ENCODE results near the gene B4GALT5. TPM values are rescaled to one million over a fixed set of nuclear protein-coding genes. Genes with fewer than 3 reads are reported as not detected.
A peak's percentile ranks its signal among the peaks of the same experiment; 100 is the strongest.

The B4GALT5 gene
- total and polyA plus RNA-seq, 4 experiments from 2014 or later: 0.43 to 6.2 (median 4.0) TPM

GRCh38 chr20:49687595-49688567 lies 25.8 kb downstream of the B4GALT5 start:
- no peaks in the 10 kb centered on the region for H3K9me3 Mint-ChIP-seq

GRCh38 chr20:49685809-49686208 lies 27.9 kb downstream of the B4GALT5 start:
- peaks cover 7 to 34% (median 28%) of the 10 kb centered on the region in 4 donors for H3K4me1 Mint-ChIP-seq
- no peak overlapping the region for H3K27ac ChIP-seq (ENCODE audit: low read depth, low read length)
- ChIA-PET CTCF (ENCODE audit: partially characterized antibody) (interaction anchor here (0.6 to 1.1 kb wide), 4 partner anchors 10 to 903 kb away, joined by 3 to 6 read pairs (median 4); no protein-coding TSS in a partner anchor), POLR2A (ENCODE audit: partially characterized antibody) (interaction anchor here (0.7 kb wide), 1 partner anchor 139 kb away, joined by 4 read pairs; no protein-coding TSS in a partner anchor)
- no peak for DNase-seq
- H3K9me3 ChIP-seq (ENCODE audit: control insufficient read depth in 1 of 2, low read length in 2 of 2): no peaks in the 10 kb centered on the region
- peaks cover 3 to 7% of the 10 kb centered on the region in 2 donors for H3K36me3 Mint-ChIP-seq
- no peaks in the 10 kb centered on the region for H3K27me3 Mint-ChIP-seq
- H3K4me3 ChIP-seq (ENCODE audit: low read length in 2 of 2): no peak overlapping the region
- peaks cover 25% of the 10 kb centered on the region for H3K4me1 ChIP-seq (ENCODE audit: insufficient read depth, low read length)
- no peak overlapping the region for H3K4me3 Mint-ChIP-seq
- no peaks in the 10 kb centered on the region for H3K36me3 ChIP-seq (ENCODE audit: insufficient read depth, low read length)
- intact Hi-C loops (cut with micrococcal nuclease): no loop called here
- no peaks in the 10 kb centered on the region for H3K9me3 Mint-ChIP-seq
- H3K27me3 ChIP-seq (ENCODE audit: insufficient read depth, low read length): no peaks in the 10 kb centered on the region
- H3K27ac Mint-ChIP-seq: no peak overlapping the region

More at GRCh38 chr20:49687595-49688567, 25.8 kb downstream of the B4GALT5 start:
- Mint-ChIP-seq H3K27ac (peak overlapping the region in 2 of 7 donors; percentile 24 to 42), H3K27me3 (no peaks in the 10 kb centered on the region), H3K4me3 (no peak overlapping the region), H3K4me1 (peaks cover 10 to 23% (median 19%) of the 10 kb centered on the region in 4 donors), H3K36me3 (peaks cover 0 to 1% of the 10 kb centered on the region in 2 donors)
- H3K9me3 ChIP-seq (ENCODE audit: control insufficient read depth in 1 of 2, low read length in 2 of 2): no peaks in the 10 kb centered on the region
- H3K27me3 ChIP-seq (ENCODE audit: insufficient read depth, low read length): no peaks in the 10 kb centered on the region
- no peak for DNase-seq
- no peaks in the 10 kb centered on the region for H3K36me3 ChIP-seq (ENCODE audit: insufficient read depth, low read length)
- intact Hi-C loops (cut with micrococcal nuclease): no loop called here
- ChIA-PET POLR2A (ENCODE audit: partially characterized antibody) (no interaction called here), CTCF (ENCODE audit: partially characterized antibody) (no interaction called here)
- no peak overlapping the region for H3K4me3 ChIP-seq (ENCODE audit: low read length in 2 of 2)
- peaks cover 25% of the 10 kb centered on the region for H3K4me1 ChIP-seq (ENCODE audit: insufficient read depth, low read length)
- no peak overlapping the region for H3K27ac ChIP-seq (ENCODE audit: low read depth, low read length)

- intact Hi-C loops (cut with micrococcal nuclease): no loop called here
- Histone ChIP-seq H3K9me3 (ENCODE audit: control insufficient read depth in 1 of 2, low read length in 2 of 2) (no peaks in the 10 kb centered on the region), H3K27me3 (ENCODE audit: insufficient read depth, low read length) (no peaks in the 10 kb centered on the region), H3K4me1 (ENCODE audit: insufficient read depth, low read length) (peaks cover 28% of the 10 kb centered on the region), H3K4me3 (ENCODE audit: low read length in 2 of 2) (no peak overlapping the region), H3K36me3 (ENCODE audit: insufficient read depth, low read length) (no peaks in the 10 kb centered on the region), H3K27ac (ENCODE audit: low read depth, low read length) (no peak overlapping the region)
- no peak for DNase-seq
- ChIA-PET CTCF (ENCODE audit: partially characterized antibody) (interaction anchor here (0.6 to 1.0 kb wide), 2 partner anchors 25 to 904 kb away, joined by 3 to 6 read pairs; no protein-coding TSS in a partner anchor), POLR2A (ENCODE audit: partially characterized antibody) (interaction anchor here (1.2 kb wide), 1 partner anchor 10 kb away, joined by 3 read pairs; no protein-coding TSS in a partner anchor)
- Mint-ChIP-seq H3K4me3 (peak overlapping the region in 1 of 8 donors; percentile 25), H3K9me3 (no peaks in the 10 kb centered on the region), H3K36me3 (peaks cover 3 to 7% of the 10 kb centered on the region in 2 donors), H3K27ac (peak overlapping the region in 3 of 7 donors; percentile 13 to 53 (median 24)), H3K27me3 (no peaks in the 10 kb centered on the region), H3K4me1 (peaks cover 8 to 38% (median 28%) of the 10 kb centered on the region in 4 donors)
Observed at GRCh38 chr20:49685161-49685601, 28.5 kb downstream of the B4GALT5 start.

GRCh38 chr20:49684335-49684997 lies 29.2 kb downstream of the B4GALT5 start:
- peak overlapping the region in 3 of 7 donors; percentile 19 to 65 (median 29) for H3K27ac Mint-ChIP-seq
- H3K27me3 Mint-ChIP-seq: no peaks in the 10 kb centered on the region
- H3K4me1 ChIP-seq (ENCODE audit: insufficient read depth, low read length): peaks cover 35% of the 10 kb centered on the region
- no peaks in the 10 kb centered on the region for H3K27me3 ChIP-seq (ENCODE audit: insufficient read depth, low read length)
- intact Hi-C loops (cut with micrococcal nuclease): no loop called here
- DNase-seq: no peak
- CTCF ChIA-PET (ENCODE audit: partially characterized antibody): interaction anchor here (0.7 to 1.3 kb wide), 2 partner anchors 9 to 26 kb away, joined by 3 read pairs; no protein-coding TSS in a partner anchor
- no peaks in the 10 kb centered on the region for H3K9me3 Mint-ChIP-seq
- POLR2A ChIA-PET (ENCODE audit: partially characterized antibody): interaction anchor here (1.2 kb wide), 1 partner anchor 9 kb away, joined by 3 read pairs; no protein-coding TSS in a partner anchor
- peak overlapping the region in 1 of 8 donors; percentile 9 for H3K4me3 Mint-ChIP-seq
- H3K4me1 Mint-ChIP-seq: peaks cover 10 to 44% (median 32%) of the 10 kb centered on the region in 4 donors
- no peak overlapping the region for H3K27ac ChIP-seq (ENCODE audit: low read depth, low read length)
- peaks cover 3 to 7% of the 10 kb centered on the region in 2 donors for H3K36me3 Mint-ChIP-seq
- H3K36me3 ChIP-seq (ENCODE audit: insufficient read depth, low read length): no peaks in the 10 kb centered on the region
- no peaks in the 10 kb centered on the region for H3K9me3 ChIP-seq (ENCODE audit: control insufficient read depth in 1 of 2, low read length in 2 of 2)
- no peak overlapping the region for H3K4me3 ChIP-seq (ENCODE audit: low read length in 2 of 2)

GRCh38 chr20:49682798-49683197 lies 30.9 kb downstream of the B4GALT5 start:
- Mint-ChIP-seq H3K27ac (peak overlapping the region in 1 of 7 donors; percentile 81), H3K36me3 (peaks cover 3 to 7% of the 10 kb centered on the region in 2 donors), H3K27me3 (no peaks in the 10 kb centered on the region), H3K4me3 (no peak overlapping the region), H3K4me1 (peaks cover 18 to 53% (median 44%) of the 10 kb centered on the region in 4 donors), H3K9me3 (no peaks in the 10 kb centered on the region)
- Histone ChIP-seq H3K27me3 (ENCODE audit: insufficient read depth, low read length) (no peaks in the 10 kb centered on the region), H3K36me3 (ENCODE audit: insufficient read depth, low read length) (no peaks in the 10 kb centered on the region), H3K9me3 (ENCODE audit: control insufficient read depth in 1 of 2, low read length in 2 of 2) (no peaks in the 10 kb centered on the region), H3K4me1 (ENCODE audit: insufficient read depth, low read length) (peaks cover 47% of the 10 kb centered on the region), H3K27ac (ENCODE audit: low read depth, low read length) (no peak overlapping the region), H3K4me3 (ENCODE audit: low read length in 2 of 2) (no peak overlapping the region)
- POLR2A ChIA-PET (ENCODE audit: partially characterized antibody): interaction anchor here (1.9 kb wide), 1 partner anchor 13 kb away, joined by 6 read pairs; no protein-coding TSS in a partner anchor
- intact Hi-C loops (cut with micrococcal nuclease): no loop called here
- CTCF ChIA-PET (ENCODE audit: partially characterized antibody): interaction anchor here (1.4 kb wide), 1 partner anchor 13 kb away, joined by 4 read pairs; no protein-coding TSS in a partner anchor
- no peak for DNase-seq

- H3K36me3 ChIP-seq (ENCODE audit: insufficient read depth, low read length): no peaks in the 10 kb centered on the region
- no peak overlapping the region for H3K4me3 ChIP-seq (ENCODE audit: low read length in 2 of 2)
- CTCF ChIA-PET (ENCODE audit: partially characterized antibody): no interaction called here
- DNase-seq: no peak
- no peak overlapping the region for H3K27ac ChIP-seq (ENCODE audit: low read depth, low read length)
- POLR2A ChIA-PET (ENCODE audit: partially characterized antibody): interaction anchor here (1.9 kb wide), 1 partner anchor 12 kb away, joined by 6 read pairs; no protein-coding TSS in a partner anchor
- intact Hi-C loops (cut with micrococcal nuclease): no loop called here
- no peaks in the 10 kb centered on the region for H3K9me3 ChIP-seq (ENCODE audit: control insufficient read depth in 1 of 2, low read length in 2 of 2)
- H3K36me3 Mint-ChIP-seq: peaks cover 3 to 7% of the 10 kb centered on the region in 2 donors
- H3K27ac Mint-ChIP-seq: peak overlapping the region in 3 of 7 donors; percentile 53 to 81 (median 64)
- no peaks in the 10 kb centered on the region for H3K9me3 Mint-ChIP-seq
- peaks cover 52% of the 10 kb centered on the region for H3K4me1 ChIP-seq (ENCODE audit: insufficient read depth, low read length)
- H3K4me3 Mint-ChIP-seq: peak overlapping the region in 2 of 8 donors; percentile 11 to 36
- peaks cover 21 to 58% (median 47%) of the 10 kb centered on the region in 4 donors for H3K4me1 Mint-ChIP-seq
- H3K27me3 Mint-ChIP-seq: no peaks in the 10 kb centered on the region
- H3K27me3 ChIP-seq (ENCODE audit: insufficient read depth, low read length): no peaks in the 10 kb centered on the region
Observed at GRCh38 chr20:49682278-49682677, 31.4 kb downstream of the B4GALT5 start.
